IMR-90 (cell line): Measurements from ENCODE around the gene FBXO28. TPM values are rescaled to one million over a fixed set of nuclear protein-coding genes. Genes with fewer than 3 reads are reported as not detected.

Experiments used
- ATAC-seq: fragments of 200-7000 bp; cut with Tn5 transposase; 2 replicates; pipeline ENCODE4 v1.9.1; 2020; ENCODE audit warnings: low read depth, mild to moderate bottlenecking, moderate library complexity
- BruUV-seq: library from RNA; stranded (reverse); fragments of 400-500 nt; replicated peaks from 2 replicates; lab custom pipeline; 2021; lab: Mats Ljungman, UMichigan
- CTCF ChIA-PET: fragments of 300-600 bp; formaldehyde crosslinking; extraction: SDS; loops from one replicate; lab custom pipeline; 2021; ENCODE audit warnings: antibody characterized with exemption; lab: Yijun Ruan, JAX
- POLR2A ChIA-PET: fragments of 300-600 bp; sonication (Branson Sonifier 250); formaldehyde crosslinking; loops from one replicate; lab custom pipeline; 2022; ENCODE audit warnings: antibody characterized with exemption; ENCODE audit not compliant: unreplicated experiment; lab: Charles Lee
- DNase-seq: peaks from one replicate; pipeline ENCODE4 v3.0.0; 2013
- H2AFZ ChIP-seq: replicated peaks from 2 replicates; pipeline ENCODE3; 2013; ENCODE audit warnings: low read length, mild to moderate bottlenecking; ENCODE audit not compliant: poor library complexity
- H2AK5ac ChIP-seq: 2 replicates; pipeline ENCODE4 v1.6.1; 2013; ENCODE audit warnings: low read depth, low read length, inconsistent platforms
- H2AK9ac ChIP-seq: replicated peaks from 2 replicates; pipeline ENCODE3; 2013; ENCODE audit warnings: mild to moderate bottlenecking, low read depth, low read length, moderate library complexity; ENCODE audit not compliant: poor library complexity
- H2BK120ac ChIP-seq: 2 replicates; pipeline ENCODE4 v1.6.1; 2013; ENCODE audit warnings: low read depth, low read length, inconsistent platforms
- H2BK15ac ChIP-seq: 3 replicates; pipeline ENCODE4 v1.6.1; 2013; ENCODE audit warnings: low read depth, low read length, inconsistent platforms
- H2BK20ac ChIP-seq: 2 replicates; pipeline ENCODE4 v1.6.1; 2013; ENCODE audit warnings: low read depth, mild to moderate bottlenecking, inconsistent platforms, low read length, moderate library complexity
- H2BK5ac ChIP-seq: 2 replicates; pipeline ENCODE4 v1.6.1; 2013; ENCODE audit warnings: mild to moderate bottlenecking, low read depth, low read length, inconsistent platforms; ENCODE audit not compliant: poor library complexity, severe bottlenecking
- H3K14ac ChIP-seq: replicated peaks from 2 replicates; pipeline ENCODE4 v1.6.1; 2013; ENCODE audit warnings: low read depth, low read length, inconsistent platforms
- H3K18ac ChIP-seq: 2 replicates; pipeline ENCODE4 v1.6.1; 2013; ENCODE audit warnings: low read depth, low read length, control low read depth
- H3K23ac ChIP-seq: 2 replicates; pipeline ENCODE4 v1.6.1; 2013; ENCODE audit warnings: low read depth, low read length, inconsistent platforms
- H3K27ac ChIP-seq: 2 replicates; pipeline ENCODE4 v1.5.1; 2013; ENCODE audit warnings: mild to moderate bottlenecking, control low read depth, low read length; ENCODE audit not compliant: insufficient read depth
- H3K27me3 ChIP-seq: 2 replicates; pipeline ENCODE4 v1.6.1; 2013; ENCODE audit warnings: low read length; ENCODE audit not compliant: control insufficient read depth, insufficient read depth
- H3K36me3 ChIP-seq: 2 replicates; pipeline ENCODE4 v1.6.1; 2013; ENCODE audit warnings: low read length, mixed read lengths; ENCODE audit not compliant: control insufficient read depth, insufficient read depth
- H3K4ac ChIP-seq: 2 replicates; pipeline ENCODE4 v1.6.1; 2013; ENCODE audit warnings: low read depth, low read length, inconsistent platforms
- H3K4me1 ChIP-seq: 2 replicates; pipeline ENCODE4 v1.6.1; 2013; ENCODE audit warnings: low read length, mixed read lengths; ENCODE audit not compliant: control insufficient read depth, insufficient read depth
- H3K4me2 ChIP-seq: 2 replicates; pipeline ENCODE4 v1.6.1; 2013; ENCODE audit warnings: low read depth, mild to moderate bottlenecking, control low read depth, low read length, moderate library complexity
- H3K4me3 ChIP-seq: 2 replicates; pipeline ENCODE4 v1.5.1; 2013; ENCODE audit warnings: low read depth, mild to moderate bottlenecking, control low read depth, low read length, moderate library complexity; ENCODE audit not compliant: insufficient read depth
- H3K56ac ChIP-seq: 2 replicates; pipeline ENCODE4 v1.6.1; 2013; ENCODE audit warnings: low read length, inconsistent platforms; ENCODE audit not compliant: insufficient read depth; ENCODE audit errors: extremely low read depth
- H3K79me1 ChIP-seq, 2 experiments: 2 replicates each; pipeline ENCODE4 v1.6.1; 2013; ENCODE audit warnings: low read length in 2 of 2, inconsistent platforms in 1 of 2, low read depth in 1 of 2
- H3K9ac ChIP-seq: 2 replicates; pipeline ENCODE4 v1.6.1; 2013; ENCODE audit warnings: low read depth, low read length, control low read depth
- H3K9me1 ChIP-seq: 2 replicates; pipeline ENCODE4 v1.6.1; 2013; ENCODE audit warnings: low read length, inconsistent platforms; ENCODE audit not compliant: insufficient read depth
- H3K9me3 ChIP-seq: 2 replicates; pipeline ENCODE4 v1.6.1; 2013; ENCODE audit warnings: low read length; ENCODE audit not compliant: control insufficient read depth, insufficient read depth
- H4K20me1 ChIP-seq: 2 replicates; pipeline ENCODE4 v1.6.1; 2013; ENCODE audit warnings: low read length, inconsistent platforms; ENCODE audit not compliant: insufficient read depth
- H4K5ac ChIP-seq: 2 replicates; pipeline ENCODE4 v1.6.1; 2013; ENCODE audit warnings: mild to moderate bottlenecking, low read depth, low read length, control low read depth
- H4K8ac ChIP-seq, 2 experiments: 2 replicates each; pipeline ENCODE4 v1.6.1; 2013; ENCODE audit warnings: low read depth in 2 of 2, low read length in 2 of 2, control low read depth in 1 of 2, inconsistent platforms in 1 of 2
- H4K91ac ChIP-seq: 2 replicates; pipeline ENCODE4 v1.6.1; 2013; ENCODE audit warnings: low read depth, low read length, inconsistent platforms; ENCODE audit not compliant: insufficient read depth
- BHLHE40 ChIP-seq: fragments of 150-350 bp; IDR thresholded peaks from 2 replicates; pipeline ENCODE4 v1.6.1; 2016; ENCODE audit warnings: mild to moderate bottlenecking, low read depth, low read length
- CEBPB ChIP-seq: IDR thresholded peaks from 2 replicates; pipeline ENCODE4 v1.6.1; 2012; ENCODE audit warnings: low read depth, low read length, improper control_type of control experiment
- CHD1 ChIP-seq: IDR thresholded peaks from 2 replicates; pipeline ENCODE4 v1.6.1; 2012; ENCODE audit warnings: low read depth, low read length, improper control_type of control experiment
- CTCF ChIP-seq: conservative IDR thresholded peaks from 2 replicates; pipeline ENCODE4 v1.5.1; 2012; ENCODE audit warnings: mild to moderate bottlenecking, low read depth, low read length, improper control_type of control experiment
- ELK1 ChIP-seq: fragments of 150-350 bp; IDR thresholded peaks from 2 replicates; pipeline ENCODE4 v1.6.1; 2016; ENCODE audit warnings: low read depth, mild to moderate bottlenecking, low read length, moderate library complexity, borderline replicate concordance
- FOS ChIP-seq: fragments of 150-350 bp; IDR thresholded peaks from 2 replicates; pipeline ENCODE4 v1.6.1; 2016; ENCODE audit warnings: low read depth, low read length
- MAFK ChIP-seq: IDR thresholded peaks from 2 replicates; pipeline ENCODE4 v1.6.1; 2012; ENCODE audit warnings: low read depth, low read length, improper control_type of control experiment
- NFE2L2 ChIP-seq: fragments of 150-350 bp; IDR thresholded peaks from 2 replicates; pipeline ENCODE4 v1.6.1; 2016; ENCODE audit warnings: low read depth, mild to moderate bottlenecking, low read length
- POLR2A ChIP-seq: IDR thresholded peaks from 2 replicates; pipeline ENCODE4 v1.6.1; 2012; ENCODE audit warnings: mild to moderate bottlenecking, low read depth, low read length
- RAD21 ChIP-seq: IDR thresholded peaks from 2 replicates; pipeline ENCODE4 v1.6.1; 2012; ENCODE audit warnings: low read length, improper control_type of control experiment
- SMC3 ChIP-seq: fragments of 150-350 bp; IDR thresholded peaks from 2 replicates; pipeline ENCODE4 v1.6.1; 2016; ENCODE audit warnings: low read depth, mild to moderate bottlenecking, antibody characterized with exemption, low read length, moderate library complexity
- USF2 ChIP-seq: fragments of 150-350 bp; IDR thresholded peaks from 2 replicates; pipeline ENCODE4 v1.6.1; 2017; ENCODE audit warnings: mild to moderate bottlenecking, antibody characterized with exemption, low read length, low read depth
- WGBS, 2 experiments: methylation state at CpG; one replicate each; pipeline versions ENCODE4 v1.1.5 to v1.1.7; 2013; ENCODE audit warnings: missing lambda C conversion rate in 2 of 2; ENCODE audit not compliant: insufficient read length in 1 of 2; ENCODE audit errors: extremely low coverage in 2 of 2; 5-methylcytosine and 5-hydroxymethylcytosine counted together
- dilution Hi-C: fragments of 300-500 bp; cut with HindIII; formaldehyde crosslinking; loops from one replicate; pipeline ENCODE4 v1.14.3; 2018; ENCODE audit warnings: low sequenced_read_pairs; ENCODE audit not compliant: unreplicated experiment
- in situ Hi-C: fragments of 300-500 bp; cut with MboI; formaldehyde crosslinking; loops from 3 replicates; pipeline ENCODE4 v1.14.3; 2019; ENCODE audit warnings: low sequenced_read_pairs, inconsistent platforms, mixed read lengths
- intact Hi-C: fragments of 100-400 bp; cut with micrococcal nuclease; formaldehyde crosslinking; loops from 2 replicates; pipeline ENCODE4 v1.10.0; 2022
- polyA plus RNA-seq, 3 experiments: library from polyadenylated mRNA; depleted of rRNA; stranded (reverse); fragments of >200 nt; gene quantifications; 2 replicates each; pipeline ENCODE4 v1.2.3, GENCODE V29; 2012; ENCODE audit warnings: low replicate concordance in 1 of 3
- total RNA-seq: library from RNA; depleted of rRNA; stranded (reverse); fragments of >200 nt; gene quantifications from 2 replicates; pipeline ENCODE4 v1.2.3, GENCODE V29; 2012

The FBXO28 gene
- total and polyA plus RNA-seq, 2 of the 4 experiments (the other 2 are of a cell fraction) = 11.6 to 22.6 TPM

GRCh38 chr1:224198572-224198971 lies 84.7 kb downstream of the FBXO28 start:
- dilution Hi-C loops = no loop called here
- TF ChIP-seq CEBPB (no peak), POLR2A (no peak), USF2 (no peak), CTCF (no peak), ELK1 (no peak), MAFK (no peak), BHLHE40 (no peak), RAD21 (no peak), NFE2L2 (no peak), CHD1 (no peak), FOS (no peak), SMC3 (no peak)
- H3K4me1 ChIP-seq = peaks cover 7% of the 10 kb centered on the region
- no peak overlapping the region for H2BK120ac ChIP-seq
- H4K20me1 ChIP-seq = no peaks in the 10 kb centered on the region
- 94% methylated on average over 2 of the region's 4 CpGs; no CpG with 5 or more reads in 1 of the 2 experiments for WGBS, 2 experiments
- H3K4me2 ChIP-seq = no peak overlapping the region
- ATAC-seq = no peak
- in situ Hi-C loops = no loop called here
- H4K8ac ChIP-seq = no peak overlapping the region
- intact Hi-C loops = no loop called here
- H2AK9ac ChIP-seq = no peak overlapping the region
- no peak overlapping the region for H2AFZ ChIP-seq
- no peak overlapping the region for H2BK20ac ChIP-seq
- H3K27me3 ChIP-seq = no peaks in the 10 kb centered on the region
- H3K56ac ChIP-seq = no peak overlapping the region
- no peak overlapping the region for H3K9ac ChIP-seq
- no peak overlapping the region for H2BK5ac ChIP-seq
- no peak overlapping the region for H3K18ac ChIP-seq
- H3K14ac ChIP-seq = no peak overlapping the region
- no peak overlapping the region for H3K27ac ChIP-seq
- no peak overlapping the region for H3K4me3 ChIP-seq
- no peak overlapping the region for H2BK15ac ChIP-seq
- peaks cover 4 to 19% of the 10 kb centered on the region in 2 experiments; a peak in 3 of 4 replicates for H3K79me1 ChIP-seq
- H4K5ac ChIP-seq = no peak overlapping the region
- BruUV-seq = no TSS peak
- ChIA-PET POLR2A (no interaction called here), CTCF (no interaction called here)
- no peak overlapping the region for H3K4ac ChIP-seq
- peaks cover 3% of the 10 kb centered on the region; the same call in 1 of the 2 replicates for H3K9me1 ChIP-seq
- H3K36me3 ChIP-seq = peaks cover 8% of the 10 kb centered on the region
- DNase-seq = no peak
- H4K91ac ChIP-seq = no peak overlapping the region
- no peaks in the 10 kb centered on the region for H3K9me3 ChIP-seq
- no peak overlapping the region for H3K23ac ChIP-seq
- no peak overlapping the region for H2AK5ac ChIP-seq
